Type B pancreatic cell (in vitro differentiated cells): Measurements from ENCODE around the gene LOC101059915.
"Not testable (repeated sequence)": the region's sequence is repeated elsewhere in the genome, so short reads cannot be mapped to it uniquely, and the experiment has no call there.

ENCODE experiments used
- DNase-seq: peaks from one replicate; pipeline ENCODE4 v3.0.0; 2021; ENCODE audit warnings: mixed read lengths; ENCODE audit not compliant: unreplicated experiment; ENCODE audit errors: extremely low spot score
- H3K27ac Mint-ChIP-seq: 2 replicates; pipeline ENCODE4 v1.8.0; 2021; ENCODE audit warnings: mild to moderate bottlenecking, mixed read lengths
- H3K27me3 Mint-ChIP-seq: 2 replicates; pipeline ENCODE4 v1.8.0; 2021; ENCODE audit warnings: mixed read lengths
- H3K36me3 Mint-ChIP-seq: 2 replicates; pipeline ENCODE4 v1.8.0; 2021; ENCODE audit warnings: mixed read lengths
- H3K4me1 Mint-ChIP-seq: one replicate; pipeline ENCODE4 v1.8.0; 2021; ENCODE audit warnings: mixed read lengths; ENCODE audit not compliant: unreplicated experiment
- H3K4me3 Mint-ChIP-seq: 2 replicates; pipeline ENCODE4 v1.8.0; 2021; ENCODE audit warnings: mild to moderate bottlenecking, mixed read lengths
- H3K9me3 Mint-ChIP-seq: 2 replicates; pipeline ENCODE4 v1.8.0; 2021; ENCODE audit warnings: mixed read lengths
- CTCF ChIP-seq: fragments of 200-600 bp; sonication (generic); conservative IDR thresholded peaks from 2 replicates; pipeline ENCODE4 v1.5.0; 2021; ENCODE audit warnings: antibody characterized with exemption, mild to moderate bottlenecking

LOC101059915 gene

GRCh38 chrX:71679575-71680207 is 12.3 kb downstream of the LOC101059915 start:
- no peak for TF ChIP-seq CTCF
- Mint-ChIP-seq H3K9me3 (no peaks in the 10 kb centered on the region), H3K27me3 (no peaks in the 10 kb centered on the region), H3K36me3 (no peaks in the 10 kb centered on the region), H3K4me1 (no peaks in the 10 kb centered on the region), H3K4me3 (no peak overlapping the region), H3K27ac (no peak overlapping the region)
- no peak for DNase-seq

- not testable (repeated sequence) for H3K27me3 Mint-ChIP-seq, H3K9me3 Mint-ChIP-seq
These were observed 29.5 kb downstream of the LOC101059915 start for GRCh38 chrX:71696641-71697465.

GRCh38 chrX:71697466-71698298 is 30.3 kb downstream of the LOC101059915 start:
- not testable (repeated sequence) for DNase-seq, H3K36me3 Mint-ChIP-seq, H3K4me3 Mint-ChIP-seq, H3K27me3 Mint-ChIP-seq, H3K4me1 Mint-ChIP-seq, H3K27ac Mint-ChIP-seq, H3K9me3 Mint-ChIP-seq

More at GRCh38 chrX:71696641-71697465, 29.5 kb downstream of the LOC101059915 start:
- not testable (repeated sequence) for H3K4me1 Mint-ChIP-seq, H3K27ac Mint-ChIP-seq, H3K4me3 Mint-ChIP-seq, H3K36me3 Mint-ChIP-seq, DNase-seq

- H3K36me3 Mint-ChIP-seq, H3K9me3 Mint-ChIP-seq, H3K27ac Mint-ChIP-seq, H3K27me3 Mint-ChIP-seq, H3K4me1 Mint-ChIP-seq, DNase-seq, H3K4me3 Mint-ChIP-seq: not testable (repeated sequence)
These were observed 31.1 kb downstream of the LOC101059915 start for GRCh38 chrX:71698299-71699022.

GRCh38 chrX:71699023-71699344 is 31.6 kb downstream of the LOC101059915 start:
- not testable (repeated sequence) for DNase-seq, H3K4me1 Mint-ChIP-seq, H3K4me3 Mint-ChIP-seq

GRCh38 chrX:71702853-71703252 is 35.5 kb downstream of the LOC101059915 start:
- H3K27ac Mint-ChIP-seq: not testable (repeated sequence)

More at GRCh38 chrX:71699023-71699344, 31.6 kb downstream of the LOC101059915 start:
- H3K27ac Mint-ChIP-seq, H3K27me3 Mint-ChIP-seq, H3K9me3 Mint-ChIP-seq, H3K36me3 Mint-ChIP-seq: not testable (repeated sequence)

GRCh38 chrX:71714064-71714463 is 46.7 kb downstream of the LOC101059915 start:
- not testable (repeated sequence) for DNase-seq, H3K27ac Mint-ChIP-seq, H3K4me1 Mint-ChIP-seq

More at GRCh38 chrX:71702853-71703252, 35.5 kb downstream of the LOC101059915 start:
- H3K36me3 Mint-ChIP-seq, DNase-seq, H3K27me3 Mint-ChIP-seq, H3K9me3 Mint-ChIP-seq, H3K4me3 Mint-ChIP-seq, H3K4me1 Mint-ChIP-seq: not testable (repeated sequence)

GRCh38 chrX:71715551-71715950 is 48.2 kb downstream of the LOC101059915 start:
- H3K27me3 Mint-ChIP-seq, H3K4me3 Mint-ChIP-seq, H3K36me3 Mint-ChIP-seq, H3K9me3 Mint-ChIP-seq, H3K4me1 Mint-ChIP-seq, DNase-seq, H3K27ac Mint-ChIP-seq: not testable (repeated sequence)

More at GRCh38 chrX:71714064-71714463, 46.7 kb downstream of the LOC101059915 start:
- H3K4me3 Mint-ChIP-seq, H3K27me3 Mint-ChIP-seq, H3K36me3 Mint-ChIP-seq, H3K9me3 Mint-ChIP-seq: not testable (repeated sequence)

- H3K4me3 Mint-ChIP-seq, H3K36me3 Mint-ChIP-seq, H3K27ac Mint-ChIP-seq, H3K9me3 Mint-ChIP-seq, H3K27me3 Mint-ChIP-seq, DNase-seq, H3K4me1 Mint-ChIP-seq: not testable (repeated sequence)
These were observed 49.0 kb downstream of the LOC101059915 start for GRCh38 chrX:71716323-71716722.

- not testable (repeated sequence) for H3K4me3 Mint-ChIP-seq, DNase-seq, H3K4me1 Mint-ChIP-seq, H3K27me3 Mint-ChIP-seq, H3K36me3 Mint-ChIP-seq, H3K9me3 Mint-ChIP-seq, H3K27ac Mint-ChIP-seq
These were observed 50.8 kb downstream of the LOC101059915 start, which contains the start of gene CXorf49 for GRCh38 chrX:71718185-71718584. TSS of gene CXorf49 (minus strand) at chrX:71718285. CDS start at chrX:71718151, 134 bp downstream.

GRCh38 chrX:71719195-71719594 is 51.8 kb downstream of the LOC101059915 start:
- H3K4me3 Mint-ChIP-seq, H3K27ac Mint-ChIP-seq, H3K9me3 Mint-ChIP-seq, H3K4me1 Mint-ChIP-seq, H3K36me3 Mint-ChIP-seq, H3K27me3 Mint-ChIP-seq: not testable (repeated sequence)
- DNase-seq: peak; percentile 58

GRCh38 chrX:71720289-71720886 is 53.0 kb downstream of the LOC101059915 start:
- not testable (repeated sequence) for H3K27me3 Mint-ChIP-seq, DNase-seq, H3K4me3 Mint-ChIP-seq, H3K36me3 Mint-ChIP-seq, H3K4me1 Mint-ChIP-seq, H3K9me3 Mint-ChIP-seq, H3K27ac Mint-ChIP-seq
